SKM-1 treated with dmso at 0.1 percent for 144 hours (cell line): Measurements from ENCODE around the gene RNF208.

Source experiments
- DNase-seq: peaks from one replicate; lab custom pipeline; 2025; ENCODE audit not compliant: unreplicated experiment; lab: John Stamatoyannopoulos, UW

RNF208 gene

DNA sequence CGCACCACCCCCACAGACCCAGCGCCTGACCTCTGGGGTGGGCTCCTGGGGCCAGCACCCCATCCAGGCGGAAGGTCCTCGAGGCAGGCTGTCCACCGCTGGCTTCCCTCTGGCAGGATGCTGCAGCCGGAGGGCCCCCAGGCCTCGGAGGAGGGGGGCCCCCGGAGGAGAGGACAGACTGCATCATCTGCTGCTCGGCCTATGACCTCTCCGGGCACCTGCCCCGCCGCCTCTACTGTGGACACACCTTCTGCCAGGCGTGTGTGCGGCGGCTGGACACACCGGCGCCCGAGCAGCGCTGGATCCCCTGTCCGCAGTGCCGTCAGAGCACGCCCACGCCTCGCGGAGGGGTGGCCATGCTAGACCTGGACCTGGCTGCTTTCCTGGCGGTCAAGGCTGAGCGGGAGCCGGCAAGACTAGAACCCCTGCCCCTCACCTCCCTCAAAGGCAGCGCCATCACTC, 6.5 kb upstream of the RNF208 start:
- DNase-seq = no peak

DNA sequence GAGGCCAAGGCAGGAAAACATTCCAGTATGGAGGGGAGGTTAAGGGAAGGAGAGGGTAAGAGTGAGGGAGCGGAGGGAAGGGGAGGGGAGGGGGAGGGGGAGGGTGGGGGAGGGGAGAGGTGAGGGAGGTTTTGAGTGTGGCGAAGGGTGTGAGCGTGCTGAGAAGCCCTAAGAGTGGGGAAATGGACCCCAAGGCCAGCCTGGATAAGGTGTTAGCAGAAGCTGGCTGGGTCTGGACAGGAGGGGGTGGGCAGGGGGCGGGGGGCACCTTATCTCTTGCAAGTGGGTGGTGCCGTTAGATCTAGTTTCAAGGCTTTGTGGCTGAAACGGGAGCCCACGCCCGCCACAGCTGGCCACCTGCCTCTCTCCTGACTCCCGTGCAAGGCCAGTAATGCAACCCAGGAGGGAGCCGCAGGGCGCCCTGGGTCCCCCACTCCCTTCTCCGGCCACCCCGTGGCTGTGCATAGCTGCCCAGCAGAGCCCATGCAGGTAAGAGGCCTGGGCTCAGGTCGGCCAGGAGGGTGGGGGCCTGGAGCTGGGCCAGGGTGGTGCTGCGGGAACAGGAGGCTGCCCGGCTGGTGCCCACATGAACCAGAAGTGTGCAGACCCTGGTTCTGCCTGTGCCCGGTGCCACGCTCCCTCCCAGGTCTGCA, 5.9 kb upstream of the RNF208 start:
- DNase-seq = no peak

DNA sequence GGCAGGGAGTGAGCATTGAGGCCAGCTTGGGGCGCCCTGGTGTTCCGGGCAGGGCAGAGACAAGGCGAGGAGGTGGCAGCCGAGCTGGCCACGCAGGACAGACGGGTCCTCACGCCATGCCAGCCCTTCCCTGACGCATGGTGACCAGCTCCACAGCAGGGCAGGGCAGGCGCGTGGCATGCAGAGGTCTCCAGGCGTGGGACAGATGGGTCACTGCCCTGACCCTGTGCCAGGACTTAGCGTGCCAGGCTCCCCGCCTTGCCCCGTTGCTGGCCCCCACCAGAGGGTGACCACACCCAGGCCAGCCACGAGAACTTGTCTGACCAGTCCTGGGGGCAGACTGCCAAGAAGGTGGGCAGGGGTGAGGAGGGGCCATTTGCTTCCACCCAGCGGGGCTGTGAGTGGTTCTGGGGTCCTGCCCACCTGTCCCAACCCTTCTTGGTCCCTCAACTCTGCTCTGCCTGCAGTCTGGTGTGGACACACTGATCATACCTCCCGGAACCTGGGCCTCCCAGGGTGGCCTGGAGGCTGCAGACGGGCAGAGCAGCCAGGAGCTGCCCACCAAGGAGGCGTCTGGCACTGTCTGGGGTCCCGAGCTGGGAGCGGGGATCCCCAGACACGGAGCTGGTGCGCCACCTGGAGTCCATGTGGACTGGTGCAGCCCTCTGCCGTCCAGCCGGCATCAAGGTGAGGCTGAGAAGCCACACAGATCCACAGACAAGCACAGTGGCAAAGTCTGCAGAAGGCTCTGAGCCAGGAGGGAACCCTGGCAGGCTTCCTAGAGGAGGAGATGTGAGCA, 5.2 kb upstream of the RNF208 start, which contains the start of gene RNF224:
Gene RNF224, plus strand, starts transcription at position 449 of the 799 bp plus-strand sequence. CDS start 834 bp downstream, outside the sequence.
- DNase-seq = peak; percentile 50

DNA sequence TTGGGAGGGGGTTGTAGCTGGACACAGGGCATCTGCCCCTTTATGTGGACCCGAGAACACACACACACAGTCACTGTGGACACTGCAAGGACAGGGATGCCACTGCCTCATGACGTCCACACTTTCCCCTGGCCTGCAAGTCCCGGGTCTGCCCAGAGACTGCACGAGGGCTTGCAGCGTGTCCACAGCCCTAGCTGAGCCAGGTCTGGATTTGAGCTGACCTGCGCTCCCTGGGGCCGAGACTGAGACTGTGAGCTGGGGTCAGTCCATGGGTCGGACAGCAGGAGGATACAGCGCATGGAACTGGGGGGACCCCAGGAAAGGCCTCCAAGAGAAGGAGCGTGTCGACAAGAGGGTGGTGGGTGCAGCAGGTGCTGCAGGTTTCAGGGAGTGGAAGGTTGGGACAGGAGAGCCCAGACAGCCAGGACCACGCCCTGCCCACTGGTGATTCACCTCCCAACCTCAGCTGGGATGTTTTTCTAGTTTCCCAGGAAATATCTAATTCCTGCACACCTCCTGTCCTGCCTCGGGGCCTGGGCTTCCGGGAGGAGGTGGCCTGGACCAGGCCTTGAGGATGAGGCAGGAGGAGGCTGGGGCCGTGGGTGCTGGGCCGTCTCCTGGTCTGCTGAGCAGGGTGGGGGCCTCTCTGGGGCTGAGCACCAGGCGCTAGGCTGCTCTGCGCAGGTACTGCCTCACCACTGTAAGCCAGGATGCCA, 4.5 kb upstream of the RNF208 start:
- DNase-seq = no peak

DNA sequence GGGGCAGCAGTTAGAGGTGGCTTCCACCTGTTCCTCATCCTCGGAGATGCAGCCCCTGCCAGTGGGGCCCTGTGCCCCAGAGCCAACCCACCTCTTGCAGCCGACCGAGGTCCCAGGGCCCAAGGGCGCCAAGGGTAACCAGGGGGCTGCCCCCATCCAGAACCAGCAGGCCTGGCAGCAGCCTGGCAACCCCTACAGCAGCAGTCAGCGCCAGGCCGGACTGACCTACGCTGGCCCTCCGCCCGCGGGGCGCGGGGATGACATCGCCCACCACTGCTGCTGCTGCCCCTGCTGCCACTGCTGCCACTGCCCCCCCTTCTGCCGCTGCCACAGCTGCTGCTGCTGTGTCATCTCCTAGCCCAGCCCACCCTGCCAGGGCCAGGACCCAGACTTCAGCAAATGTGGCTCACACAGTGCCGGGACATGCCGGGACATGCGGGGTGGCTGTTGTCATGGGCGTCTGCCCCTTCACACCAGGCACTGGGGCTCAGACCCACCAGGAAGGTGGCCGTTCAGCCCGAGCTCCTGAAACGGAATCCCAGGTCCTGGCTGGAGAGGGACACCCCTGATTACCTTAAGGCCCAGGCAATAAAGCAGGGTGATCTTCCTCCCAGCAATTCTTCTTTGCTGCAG, 3.8 kb upstream of the RNF208 start:
- no peak for DNase-seq

DNA sequence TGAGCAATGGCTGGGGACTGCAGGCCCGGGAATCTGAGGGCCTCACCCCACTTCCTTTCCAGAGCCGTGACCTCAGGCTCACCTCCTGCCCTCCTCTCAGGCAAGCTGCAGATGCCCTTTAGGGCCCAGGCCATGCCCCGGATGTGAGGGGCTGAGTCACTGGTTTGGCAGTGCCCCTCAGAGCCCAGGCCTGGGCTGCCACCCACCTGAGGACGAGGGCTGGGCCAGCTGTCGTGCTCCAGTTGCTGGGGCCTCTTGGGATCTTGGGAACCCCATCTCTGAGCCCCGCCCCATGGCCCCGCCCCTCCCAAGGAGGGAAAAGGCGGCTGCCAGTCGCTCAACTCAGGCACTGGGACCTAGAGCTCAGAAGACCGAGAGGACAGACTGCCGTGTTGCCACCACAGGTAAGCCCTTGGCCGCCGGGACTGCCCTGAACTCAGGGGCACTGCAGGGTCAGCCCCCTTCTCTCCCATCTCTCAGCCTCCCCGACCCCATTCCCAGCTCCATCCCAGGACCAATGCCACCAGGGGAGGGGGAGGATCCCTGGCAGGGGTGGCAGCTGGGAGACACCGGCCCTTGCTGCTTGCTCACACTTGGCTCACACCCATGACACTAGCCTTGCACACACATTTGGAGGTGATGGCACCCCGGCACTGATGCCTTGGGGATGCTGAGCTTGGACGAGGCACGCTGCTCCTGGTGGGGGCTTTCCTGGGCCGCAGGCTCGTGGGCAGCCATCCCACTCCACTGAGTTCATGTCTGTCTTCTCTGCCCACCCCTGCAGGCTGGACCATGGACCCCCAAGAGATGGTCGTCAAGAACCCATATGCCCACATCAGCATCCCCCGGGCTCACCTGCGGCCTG, 3.0 kb upstream of the RNF208 start, which contains the start of gene CYSRT1:
Gene CYSRT1, plus strand, starts transcription at position 345 of the 865 bp plus-strand sequence. Its CDS starts 448 bp downstream, at position 793.
- peak; percentile 41 for DNase-seq

DNA sequence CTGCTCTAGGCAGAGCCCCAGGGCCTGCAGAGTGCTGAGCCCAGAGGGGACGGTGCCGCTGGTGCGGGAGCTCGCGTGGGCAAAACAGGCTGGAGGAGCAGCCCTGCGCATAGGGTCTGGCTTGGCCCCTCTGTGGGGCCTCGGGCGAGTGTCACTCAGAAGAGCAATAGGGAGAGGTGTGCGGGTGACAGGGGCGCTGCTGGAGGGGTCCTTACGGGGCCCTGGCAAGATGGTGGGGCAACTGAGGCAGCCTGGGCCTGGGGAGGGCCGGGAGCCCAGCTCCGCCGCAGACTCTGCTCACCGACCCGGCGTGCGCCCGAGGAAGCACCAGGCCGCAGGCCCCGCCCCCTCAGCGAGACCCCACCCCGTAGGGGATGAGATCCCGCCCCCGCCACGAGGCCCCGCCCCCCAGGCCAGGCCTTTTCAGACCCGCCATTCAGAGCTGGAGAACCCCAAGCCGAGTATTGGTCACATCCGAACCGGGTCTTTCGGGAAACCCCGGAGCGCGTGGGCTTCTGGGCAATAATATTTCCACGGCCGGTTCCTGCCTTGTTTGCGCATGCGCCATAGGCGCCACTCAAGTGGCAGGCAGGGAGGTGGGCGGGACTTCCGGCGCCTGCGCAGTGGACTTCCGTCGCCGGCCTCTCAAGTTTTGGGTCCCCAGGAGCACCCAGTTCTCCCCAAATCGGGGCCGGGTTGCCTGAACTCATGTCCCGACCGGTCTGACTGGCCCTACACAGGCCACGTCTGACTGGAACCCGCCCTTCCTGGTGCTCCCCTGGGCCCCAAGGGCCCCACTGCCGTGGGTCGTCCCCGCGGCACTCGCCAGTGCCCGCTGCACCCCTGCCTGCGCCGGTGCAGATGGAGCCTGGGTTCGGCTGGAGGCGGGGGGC, 1.3 kb upstream of the RNF208 start:
- peak; percentile 96 for DNase-seq

DNA sequence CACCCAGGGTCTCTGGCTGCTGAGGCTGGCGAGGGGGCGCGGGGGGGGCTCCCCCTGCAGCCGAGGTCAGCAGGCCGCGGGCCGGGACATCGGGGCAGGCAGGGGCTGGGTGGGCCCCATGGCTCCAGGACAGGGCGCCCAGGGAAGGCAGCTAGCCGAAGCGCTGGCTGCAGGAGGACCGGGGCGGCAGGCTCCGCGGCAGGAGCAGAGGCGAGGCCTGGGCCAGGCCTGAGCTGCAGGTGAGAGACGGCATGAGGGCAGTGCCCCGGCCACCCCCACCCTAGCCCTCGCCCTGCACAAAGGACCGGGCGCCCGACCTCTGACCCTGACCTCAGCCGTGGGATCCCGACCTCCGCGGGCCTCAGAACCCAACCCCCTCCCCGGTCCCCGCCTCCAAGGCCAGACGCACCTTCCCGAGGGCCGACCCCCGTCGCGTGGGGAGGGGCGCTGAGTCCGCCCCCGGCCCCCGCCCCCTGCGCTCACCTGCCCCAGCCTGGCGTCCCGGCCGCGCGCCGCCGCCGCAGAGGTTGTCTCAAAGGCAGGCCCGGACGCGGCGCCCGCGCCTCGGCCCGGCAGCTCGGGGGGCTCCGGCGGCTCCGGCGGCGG, 431 bp downstream of the RNF208 start:
- DNase-seq = no peak

DNA sequence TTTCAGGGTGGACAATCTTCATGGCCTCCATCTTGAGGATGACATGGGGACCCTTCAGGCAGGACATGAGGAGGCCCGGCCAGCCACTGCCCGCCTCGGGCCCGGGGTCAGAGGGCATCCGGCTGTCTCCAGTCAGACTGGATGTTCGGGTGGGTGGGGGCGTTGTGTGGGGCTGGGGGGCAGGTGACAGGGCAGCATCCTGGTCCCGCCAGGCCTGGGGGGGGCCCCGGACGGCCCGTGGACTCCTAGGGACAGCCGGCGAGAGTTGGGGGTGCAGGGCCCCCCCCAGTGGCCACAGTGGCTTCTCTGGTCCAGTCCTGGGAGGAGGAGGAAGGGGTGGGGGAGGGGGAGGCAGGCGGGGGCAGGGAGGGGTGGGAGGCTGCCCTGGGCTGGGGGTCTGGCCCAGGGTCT, 940 bp downstream of the RNF208 start:
- DNase-seq = no peak

DNA sequence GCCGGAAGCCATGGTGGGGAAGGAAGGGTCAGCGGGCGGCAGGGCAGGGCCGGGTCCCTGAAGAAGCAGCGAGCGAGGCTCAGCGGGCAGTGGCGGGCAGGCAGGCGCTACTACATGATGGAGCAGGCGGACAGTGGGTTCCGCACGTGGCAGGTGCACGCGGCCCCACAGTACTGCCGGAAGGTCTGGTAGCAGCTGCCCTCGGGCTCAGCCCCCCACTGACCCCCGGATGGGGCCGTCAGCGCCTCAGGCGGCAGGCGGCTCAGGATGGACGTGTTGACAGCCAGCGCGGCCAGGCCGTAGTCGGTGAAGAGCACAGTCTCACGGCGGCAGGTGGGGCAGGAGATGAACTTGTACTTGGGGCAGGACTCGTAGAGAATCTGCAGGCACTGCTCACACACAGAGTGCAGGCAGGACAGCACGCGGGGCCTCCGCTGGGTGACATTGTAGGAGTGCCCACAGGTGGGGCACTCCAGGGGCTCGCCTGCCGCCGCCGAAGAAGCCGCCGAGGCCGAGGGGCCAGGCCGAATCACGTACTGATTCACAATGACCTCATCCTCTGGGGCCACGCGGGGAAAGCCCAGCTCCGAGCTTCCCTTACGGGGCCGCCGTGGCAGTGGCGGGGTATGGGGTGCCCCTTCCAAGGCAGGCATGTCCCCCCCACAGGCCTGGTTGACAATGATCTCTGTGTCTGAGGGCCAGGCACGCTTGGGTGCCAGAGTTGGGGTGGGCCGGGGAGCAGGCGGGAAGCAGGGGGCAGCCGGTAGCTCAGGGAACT, 1.5 kb downstream of the RNF208 start:
- no peak for DNase-seq

DNA sequence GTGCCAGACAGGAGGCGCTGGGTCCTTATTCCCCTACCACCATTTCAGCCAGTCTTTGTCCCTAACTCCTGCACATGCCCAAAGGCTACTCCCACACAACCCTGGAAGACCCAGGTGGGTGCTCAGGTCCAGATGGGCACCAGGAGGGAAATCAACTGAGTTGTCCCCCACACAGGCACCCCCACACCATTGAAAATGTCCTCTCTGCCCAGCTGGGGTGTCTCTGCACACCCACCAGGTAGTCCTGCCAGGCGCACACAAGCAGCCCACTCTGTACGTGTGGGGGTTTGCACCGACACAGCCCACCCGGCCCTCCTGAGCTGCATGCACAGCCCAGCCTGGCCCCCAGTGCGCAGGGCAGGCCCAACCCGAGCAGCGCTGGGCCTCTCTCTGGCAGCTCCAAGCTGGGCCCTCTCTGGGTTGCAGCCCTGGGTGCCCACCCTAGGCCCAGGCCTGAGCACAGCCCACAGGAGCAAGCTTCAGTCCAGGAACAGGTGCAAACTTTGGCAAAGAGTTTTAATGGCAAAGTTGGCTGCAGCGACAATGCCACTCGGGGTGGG, 2.2 kb downstream of the RNF208 start:
- DNase-seq = no peak

DNA sequence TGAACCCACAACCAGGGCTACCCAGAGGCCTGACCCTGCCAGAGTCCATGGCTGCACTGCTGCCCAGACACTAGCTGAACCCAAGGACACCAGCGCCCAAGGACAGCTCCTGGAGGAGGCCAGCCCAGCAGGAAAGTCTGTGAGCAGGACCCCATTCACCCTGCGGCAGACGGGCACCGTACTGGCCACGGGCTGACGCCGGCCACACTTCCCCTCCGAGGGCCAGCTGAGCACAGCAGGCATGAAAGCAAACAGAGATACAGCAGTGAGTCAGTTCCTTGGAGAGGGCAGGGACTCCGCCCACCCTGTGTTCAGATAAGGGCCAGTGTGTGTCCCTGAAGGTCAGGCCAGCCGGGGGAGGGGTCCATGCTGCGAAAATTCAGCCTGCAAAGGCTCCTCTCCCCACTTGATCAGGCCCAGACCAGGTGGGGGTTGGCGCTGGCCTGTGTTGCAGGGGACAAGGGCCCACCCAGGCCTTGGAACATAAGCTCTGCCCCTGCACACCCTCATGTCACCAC, 3.2 kb downstream of the RNF208 start:
- DNase-seq = no peak

DNA sequence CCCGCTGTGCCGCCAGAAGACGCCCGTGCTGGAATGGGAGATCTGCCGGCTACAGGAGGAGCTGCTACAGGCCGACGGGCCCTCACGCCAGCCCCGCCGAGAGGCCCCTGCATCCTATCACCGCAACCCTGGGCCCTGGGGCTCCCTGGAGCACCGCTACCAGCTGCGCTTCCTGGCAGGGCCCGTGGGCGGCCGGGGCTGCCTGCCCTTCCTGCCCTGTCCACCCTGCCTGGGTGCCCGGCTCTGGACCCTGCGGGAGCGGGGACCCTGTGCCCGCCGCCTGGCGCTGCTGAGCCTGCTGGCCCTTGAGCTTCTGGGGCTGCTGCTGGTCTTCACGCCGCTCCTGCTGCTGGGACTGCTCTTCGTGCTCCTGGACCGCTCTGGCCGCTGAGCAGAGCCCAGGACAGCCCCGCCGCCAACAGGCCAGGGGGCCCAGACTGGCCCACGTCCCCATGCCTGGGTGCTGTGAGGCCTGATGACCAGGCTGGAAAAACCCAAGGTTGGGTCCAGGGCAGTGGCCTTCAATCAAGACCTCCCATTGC, 3.8 kb downstream of the RNF208 start:
- no peak for DNase-seq

DNA sequence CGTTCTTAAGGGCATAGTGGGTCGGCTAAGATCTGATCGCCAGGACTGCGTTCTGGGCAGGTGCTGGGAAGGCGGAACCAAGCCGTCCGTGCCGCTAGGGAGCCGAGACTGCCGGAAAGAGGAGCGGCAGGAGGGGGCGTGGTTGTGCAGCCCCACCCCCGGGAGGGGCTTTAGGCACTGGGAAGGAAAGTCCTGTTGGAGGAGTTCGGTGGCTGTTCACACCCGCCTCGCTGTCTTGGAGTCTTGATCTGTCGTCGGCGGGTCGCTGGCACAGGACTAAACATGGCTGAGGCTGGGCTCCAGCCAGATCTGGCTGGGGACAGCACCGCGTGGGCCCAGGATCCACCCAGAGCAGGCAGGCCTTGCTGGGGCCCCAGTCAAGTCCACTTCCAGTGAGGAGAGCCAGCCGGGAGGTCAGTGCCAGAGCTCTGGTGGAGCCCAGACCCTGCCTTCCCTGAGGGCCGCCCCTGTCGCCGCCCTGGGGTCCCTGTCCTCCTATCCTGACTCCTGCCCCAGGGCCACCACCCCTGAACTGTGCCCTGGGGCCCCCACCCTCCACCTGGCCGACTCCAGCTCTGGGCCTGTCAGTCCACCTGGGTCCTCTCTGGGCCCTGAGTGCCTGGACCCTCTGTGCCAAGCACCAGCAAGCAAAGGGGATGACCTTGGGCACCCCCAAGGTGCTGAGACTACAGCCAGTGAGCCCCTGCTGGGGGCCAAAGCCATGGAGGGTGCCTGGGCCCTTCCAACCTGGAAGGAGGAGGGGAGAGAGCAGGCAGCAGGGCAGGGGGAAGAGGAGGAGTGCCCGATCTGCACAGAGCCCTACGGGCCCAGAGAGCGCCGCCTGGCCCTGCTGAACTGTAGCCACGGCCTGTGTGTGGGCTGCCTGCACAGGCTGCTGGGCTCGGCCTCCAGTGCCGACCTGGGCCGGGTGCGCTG, 4.5 kb downstream of the RNF208 start:
- DNase-seq = no peak

DNA sequence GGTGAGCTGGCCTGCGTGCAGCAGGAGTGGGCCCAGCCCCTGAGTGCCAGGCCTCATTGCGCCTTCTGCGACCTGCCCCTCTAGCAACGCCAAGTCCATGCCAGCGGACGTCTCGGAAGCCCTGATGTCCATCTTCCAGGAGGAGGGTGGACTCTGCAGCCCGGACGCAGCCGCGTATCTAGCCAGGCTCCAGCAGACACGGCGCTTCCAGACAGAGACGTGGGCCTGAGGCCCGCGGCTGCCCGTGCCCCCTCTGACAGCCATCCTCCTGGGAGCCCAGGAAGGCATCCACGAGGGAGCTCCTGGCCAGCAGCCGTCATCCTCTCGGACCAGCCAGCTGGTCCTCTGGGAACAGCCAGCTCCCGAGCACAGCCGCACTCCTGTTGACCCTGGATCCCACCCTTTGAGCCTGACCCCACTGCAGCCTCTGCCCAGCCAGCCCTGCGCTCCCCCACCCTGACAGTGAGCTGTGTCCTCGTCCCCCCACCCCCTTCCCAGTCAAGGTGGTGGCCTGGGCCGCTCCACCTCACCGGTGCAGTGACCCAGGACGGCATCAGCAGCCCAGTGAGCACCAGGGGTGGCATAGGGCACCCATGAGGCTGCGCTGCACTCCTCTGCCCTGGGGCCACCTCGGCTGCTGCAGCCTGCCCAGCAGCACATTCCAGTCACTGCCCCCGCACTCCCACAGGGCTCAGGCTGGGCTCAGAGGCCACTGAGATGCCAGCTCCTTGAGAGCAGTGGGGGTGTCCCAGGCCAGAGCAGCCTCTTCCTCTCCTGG, 5.7 kb downstream of the RNF208 start:
- DNase-seq = no peak
